GM12874 (cell line): ENCODE data around the gene JSRP1.

Experiments used
- CTCF ChIP-seq: IDR thresholded peaks from 2 replicates; pipeline ENCODE4 v1.5.1; 2011; ENCODE audit warnings: low read depth, mild to moderate bottlenecking, control low read depth, low read length, moderate library complexity; ENCODE audit not compliant: insufficient read depth

The JSRP1 gene

DNA sequence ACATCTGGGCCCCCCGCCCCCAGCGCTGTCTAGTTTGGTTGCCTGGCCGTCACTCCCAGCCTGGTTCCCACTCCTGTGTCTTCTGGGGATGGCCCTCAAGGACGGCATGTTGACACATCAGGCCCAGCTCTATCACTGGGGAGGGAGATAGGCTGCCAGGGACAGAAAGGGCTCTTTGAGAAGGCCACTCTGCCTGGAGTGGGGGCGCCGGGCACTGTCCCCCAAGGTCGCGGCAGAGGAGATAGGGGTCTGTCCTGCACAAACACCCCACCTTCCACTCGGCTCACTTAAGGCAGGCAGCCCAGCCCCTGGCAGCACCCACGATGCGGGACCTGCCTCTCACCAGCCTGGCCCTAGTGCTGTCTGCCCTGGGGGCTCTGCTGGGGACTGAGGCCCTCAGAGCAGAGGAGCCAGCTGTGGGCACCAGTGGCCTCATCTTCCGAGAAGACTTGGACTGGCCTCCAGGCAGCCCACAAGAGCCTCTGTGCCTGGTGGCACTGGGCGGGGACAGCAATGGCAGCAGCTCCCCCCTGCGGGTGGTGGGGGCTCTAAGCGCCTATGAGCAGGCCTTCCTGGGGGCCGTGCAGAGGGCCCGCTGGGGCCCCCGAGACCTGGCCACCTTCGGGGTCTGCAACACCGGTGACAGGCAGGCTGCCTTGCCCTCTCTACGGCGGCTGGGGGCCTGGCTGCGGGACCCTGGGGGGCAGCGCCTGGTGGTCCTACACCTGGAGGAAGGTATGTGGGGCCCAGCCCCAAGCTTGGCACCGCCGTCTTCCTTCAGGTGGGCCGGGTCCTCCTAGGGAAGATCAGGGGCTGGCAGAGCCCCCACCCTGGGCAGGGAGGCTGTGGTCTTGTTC lies 7.0 kb downstream of the JSRP1 start, which contains the start of gene AMH:
TSS of gene AMH (plus strand) at position 314 of the 857 bp plus-strand sequence. CDS start at position 324, 10 bp downstream.
- no peak for TF ChIP-seq CTCF

DNA sequence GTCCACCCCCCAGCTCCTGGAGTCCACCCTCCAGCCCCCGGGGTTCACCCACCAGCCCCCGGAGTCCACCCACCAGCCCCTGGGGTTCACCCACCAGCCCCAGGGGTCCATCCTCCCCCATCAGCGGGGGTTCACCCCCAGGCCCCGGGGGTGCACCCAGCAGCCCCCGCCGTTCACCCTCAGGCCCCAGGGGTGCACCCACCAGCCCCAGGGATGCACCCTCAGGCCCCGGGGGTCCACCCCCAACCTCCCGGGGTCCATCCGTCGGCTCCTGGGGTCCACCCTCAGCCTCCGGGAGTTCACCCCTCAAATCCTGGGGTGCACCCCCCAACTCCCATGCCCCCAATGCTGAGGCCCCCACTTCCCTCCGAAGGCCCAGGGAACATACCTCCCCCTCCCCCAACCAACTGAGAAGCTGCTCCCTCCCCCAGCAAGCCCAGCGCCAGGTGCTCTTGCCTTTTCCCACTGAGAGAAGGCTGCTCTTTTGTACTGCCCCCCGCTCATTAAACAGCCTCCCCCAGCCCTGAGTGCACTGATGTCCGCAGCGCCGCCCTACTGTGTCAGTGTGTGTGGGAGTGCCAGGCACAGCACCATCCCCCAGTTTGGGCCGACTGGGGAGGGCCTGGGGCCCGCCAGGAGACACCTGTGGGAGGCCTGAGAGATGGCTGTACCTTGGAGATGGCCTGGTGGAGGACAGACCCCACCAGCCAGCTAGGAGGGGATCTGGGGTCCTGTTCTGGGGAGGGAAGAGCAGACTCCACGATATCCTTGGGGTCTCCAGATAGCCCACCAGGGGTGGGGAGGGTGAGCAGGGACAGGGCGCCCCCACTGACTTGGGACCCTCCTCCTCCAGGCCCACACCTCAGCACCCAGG lies 7.8 kb downstream of the JSRP1 start:
- no peak for TF ChIP-seq CTCF

GRCh38 chr19:2247433-2248101 lies 8.7 kb downstream of the JSRP1 start:
- TF ChIP-seq CTCF: no peak

DNA sequence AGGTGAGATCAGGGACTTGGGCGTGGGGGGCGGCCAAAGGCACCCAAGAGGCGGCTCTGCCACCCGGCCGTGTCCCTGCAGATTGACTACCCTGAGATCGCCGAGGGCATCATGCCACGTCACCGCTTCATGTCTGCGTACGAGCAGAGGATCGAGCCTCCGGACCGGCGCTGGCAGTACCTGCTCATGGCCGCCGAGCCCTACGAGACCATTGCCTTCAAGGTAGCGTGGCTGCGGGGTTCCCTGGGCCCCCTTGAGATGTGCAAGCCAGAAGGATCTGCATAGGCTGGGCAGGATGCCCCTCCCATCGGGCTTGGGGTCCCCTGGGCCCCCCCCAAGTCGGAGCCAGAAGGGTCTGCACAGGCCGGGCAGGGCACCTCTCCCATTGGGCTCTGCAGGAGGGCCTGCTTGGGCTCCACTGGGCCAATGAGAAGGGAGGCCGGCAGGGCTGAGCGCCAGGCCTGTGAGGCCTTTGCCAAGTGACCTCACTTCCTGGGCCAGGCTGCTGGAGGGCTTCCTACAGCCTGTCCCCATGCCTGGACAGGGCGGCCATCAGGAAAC lies 9.3 kb downstream of the JSRP1 start:
- no peak for TF ChIP-seq CTCF

DNA sequence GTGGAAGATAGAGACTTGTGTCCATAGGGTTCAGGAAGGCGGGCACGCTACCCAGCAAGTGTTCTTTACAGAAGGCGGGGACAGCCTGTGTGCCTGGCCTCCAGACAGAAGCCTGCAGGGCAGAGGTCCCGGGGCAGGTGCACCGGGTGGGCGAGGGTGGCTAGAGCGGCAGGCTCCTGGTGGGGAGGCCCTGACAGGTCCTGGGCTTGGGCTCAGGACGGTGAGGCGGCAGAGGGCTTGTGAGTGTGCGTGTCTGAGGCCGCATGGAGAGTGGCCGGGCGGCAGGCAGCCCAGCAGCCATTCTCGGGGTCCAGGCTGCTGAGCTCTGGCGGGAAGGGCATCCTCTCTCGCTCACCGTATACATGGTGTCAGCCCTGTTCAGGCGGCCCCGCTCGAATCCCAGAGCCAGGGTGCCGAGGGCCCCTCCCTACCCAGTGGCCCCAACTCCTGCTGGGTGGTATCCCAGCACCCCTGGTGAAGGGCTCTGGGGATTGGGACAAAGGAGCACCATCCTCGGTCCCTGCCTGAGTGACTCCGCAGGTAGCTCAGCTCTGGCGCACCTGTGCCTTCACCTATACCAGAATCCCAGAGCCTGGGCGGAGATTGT lies 10.1 kb downstream of the JSRP1 start:
- TF ChIP-seq CTCF: no peak

DNA sequence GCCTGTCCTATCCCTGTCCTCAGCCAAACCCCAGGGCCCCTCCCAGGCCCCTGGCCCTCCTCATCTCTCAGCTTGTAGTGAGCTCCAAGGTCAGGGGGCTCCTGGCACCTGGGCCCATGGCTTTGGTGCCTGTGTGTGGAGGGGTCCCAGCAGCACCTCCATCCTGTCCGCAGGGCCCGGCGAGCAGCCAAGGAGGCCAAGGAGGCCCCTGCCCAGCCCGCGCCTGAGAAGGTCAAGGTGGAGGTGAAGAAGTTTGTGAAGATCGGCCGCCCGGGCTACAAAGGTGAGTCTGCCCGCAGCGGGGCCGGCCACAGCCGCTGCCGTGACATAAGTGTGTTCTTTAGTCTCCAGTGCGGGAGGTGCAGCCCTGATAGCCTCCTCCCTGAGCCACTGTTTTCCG lies 10.9 kb downstream of the JSRP1 start:
- TF ChIP-seq CTCF: no peak
